HFF-Myc (cell line): ENCODE measurements around the gene BORCS6.

Experiments used
- DNase-seq: peaks from one replicate; pipeline ENCODE4 v3.0.0-alpha.2; 2011; ENCODE audit warnings: low read depth; ENCODE audit errors: extremely low read depth
- H3K4me3 ChIP-seq: replicated peaks from 2 replicates; pipeline ENCODE4 v1.5.1; 2011; ENCODE audit warnings: low read depth, mild to moderate bottlenecking, control low read depth, low read length
- TF ChIP-seq, protein P1 (sequence below): IDR thresholded peaks from 2 replicates; pipeline ENCODE4 v1.5.1; 2012; ENCODE audit warnings: mild to moderate bottlenecking, low read depth, low read length, control low read depth; ENCODE audit errors: missing control alignments

The BORCS6 gene

DNA sequence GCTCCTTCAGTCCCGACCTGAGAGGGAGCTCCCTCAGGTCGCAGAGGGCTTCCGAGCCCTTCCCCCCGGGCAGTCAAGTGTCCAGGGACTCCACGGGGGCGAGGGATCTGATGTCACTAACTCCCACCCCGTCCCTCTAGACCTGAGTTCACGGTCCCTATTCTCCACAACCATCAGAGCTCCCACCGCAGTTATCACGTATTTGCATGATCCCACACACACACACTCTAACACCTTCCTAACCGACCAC lies 34.1 kb downstream of the BORCS6 start:
- DNase-seq, result no peak
- peak overlapping the region; percentile 67 for H3K4me3 ChIP-seq
- TF ChIP-seq, protein P1, sequence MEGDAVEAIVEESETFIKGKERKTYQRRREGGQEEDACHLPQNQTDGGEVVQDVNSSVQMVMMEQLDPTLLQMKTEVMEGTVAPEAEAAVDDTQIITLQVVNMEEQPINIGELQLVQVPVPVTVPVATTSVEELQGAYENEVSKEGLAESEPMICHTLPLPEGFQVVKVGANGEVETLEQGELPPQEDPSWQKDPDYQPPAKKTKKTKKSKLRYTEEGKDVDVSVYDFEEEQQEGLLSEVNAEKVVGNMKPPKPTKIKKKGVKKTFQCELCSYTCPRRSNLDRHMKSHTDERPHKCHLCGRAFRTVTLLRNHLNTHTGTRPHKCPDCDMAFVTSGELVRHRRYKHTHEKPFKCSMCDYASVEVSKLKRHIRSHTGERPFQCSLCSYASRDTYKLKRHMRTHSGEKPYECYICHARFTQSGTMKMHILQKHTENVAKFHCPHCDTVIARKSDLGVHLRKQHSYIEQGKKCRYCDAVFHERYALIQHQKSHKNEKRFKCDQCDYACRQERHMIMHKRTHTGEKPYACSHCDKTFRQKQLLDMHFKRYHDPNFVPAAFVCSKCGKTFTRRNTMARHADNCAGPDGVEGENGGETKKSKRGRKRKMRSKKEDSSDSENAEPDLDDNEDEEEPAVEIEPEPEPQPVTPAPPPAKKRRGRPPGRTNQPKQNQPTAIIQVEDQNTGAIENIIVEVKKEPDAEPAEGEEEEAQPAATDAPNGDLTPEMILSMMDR, result no peak

DNA sequence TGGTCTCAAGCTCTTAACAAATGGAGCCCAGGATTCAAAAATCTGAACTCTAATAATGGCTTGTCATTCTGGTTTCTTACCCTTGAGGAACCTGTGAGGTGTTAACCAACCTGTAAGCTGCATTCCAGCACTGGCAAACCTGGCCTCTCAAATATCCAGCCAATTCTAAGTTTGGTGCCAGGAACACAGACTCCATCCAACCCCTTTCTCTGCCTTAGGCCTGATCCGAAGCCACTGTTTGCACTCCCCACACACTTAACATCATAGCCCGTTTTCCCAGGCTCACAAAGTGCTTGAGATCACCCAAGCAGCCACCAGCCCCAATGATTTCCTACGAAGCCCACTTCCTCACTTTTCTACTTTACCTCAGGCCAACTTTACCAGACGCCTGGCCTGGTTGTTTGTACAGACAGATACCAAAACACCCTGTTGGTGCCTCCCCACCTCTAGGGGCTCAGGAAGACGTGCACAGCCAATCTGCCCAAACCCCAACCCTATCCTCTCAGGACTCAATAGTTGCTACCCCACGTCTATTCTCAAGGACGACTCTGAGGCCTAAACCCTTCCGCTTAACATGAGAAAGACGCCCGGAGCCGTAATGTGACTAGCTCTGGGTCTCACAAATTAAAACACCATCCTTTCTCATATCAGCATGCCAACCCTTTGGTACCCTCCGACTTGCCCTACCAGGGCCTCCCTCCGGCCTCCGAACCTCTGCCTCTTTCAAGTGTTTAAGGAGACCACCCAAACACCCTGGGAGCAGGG lies 34.6 kb downstream of the BORCS6 start:
- peak overlapping the region; percentile 67 for H3K4me3 ChIP-seq
- TF ChIP-seq, protein P1, result no peak
- DNase-seq, result no peak

DNA sequence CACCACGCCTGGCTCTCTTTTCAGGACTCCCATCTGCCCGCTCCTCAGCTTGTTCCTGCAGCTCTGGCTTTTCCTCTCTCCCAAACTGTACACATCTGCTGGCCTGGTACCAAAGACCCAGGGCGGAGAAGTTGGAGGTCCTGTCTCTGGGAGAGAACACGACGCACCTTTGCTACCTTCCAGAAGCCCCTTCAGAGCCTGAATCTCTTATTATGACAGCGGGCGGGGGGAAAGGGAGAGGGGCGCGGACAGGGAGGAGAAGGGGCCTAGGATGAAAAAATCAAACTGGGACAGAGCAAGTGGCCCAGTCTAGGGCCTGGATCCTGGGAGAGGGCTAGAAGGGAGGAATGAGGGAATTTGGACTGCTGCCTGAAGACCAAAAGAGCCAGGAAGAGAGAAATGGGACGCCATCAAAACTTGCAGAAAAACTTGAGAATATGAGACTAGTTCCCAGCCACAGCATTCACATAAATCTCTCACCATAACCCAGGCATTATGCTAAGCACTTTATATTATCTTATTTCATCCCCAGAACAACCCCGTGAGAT lies 35.3 kb downstream of the BORCS6 start:
- DNase-seq, result no peak
- H3K4me3 ChIP-seq, result peak overlapping the region; percentile 23
- TF ChIP-seq, protein P1, result no peak

DNA sequence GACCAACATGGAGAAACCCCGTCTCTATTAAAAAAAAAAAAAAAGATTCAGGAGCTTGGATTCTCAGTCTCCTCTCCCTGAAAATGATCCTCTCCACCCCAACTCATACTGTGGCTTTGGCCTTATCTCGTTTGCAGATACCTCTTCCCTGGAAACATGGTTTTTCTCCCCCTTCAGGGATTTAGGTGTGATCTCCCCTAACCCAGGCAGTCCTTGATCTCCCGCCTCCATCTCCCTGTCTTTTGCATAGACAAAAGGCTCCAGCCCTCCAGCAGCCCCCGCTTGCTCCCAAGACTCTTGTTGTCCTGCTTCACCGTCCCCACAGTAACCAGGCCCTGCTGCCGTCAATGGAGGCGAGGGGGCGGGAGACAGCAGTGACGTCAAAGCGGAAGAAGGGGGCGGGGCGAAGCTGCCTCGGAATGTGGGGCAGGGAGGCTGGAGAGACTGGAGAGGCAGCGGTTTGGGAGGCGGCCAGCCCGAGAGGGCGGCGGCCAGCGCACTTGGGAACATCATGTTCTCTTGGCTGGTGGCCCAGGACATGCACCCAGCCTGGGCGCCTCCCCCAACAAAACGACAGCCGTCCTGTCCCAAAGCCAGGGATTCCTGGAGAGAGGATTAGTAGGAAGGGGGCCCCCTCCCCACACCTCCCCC lies 35.9 kb downstream of the BORCS6 start:
- DNase-seq, result peak; percentile 96

DNA sequence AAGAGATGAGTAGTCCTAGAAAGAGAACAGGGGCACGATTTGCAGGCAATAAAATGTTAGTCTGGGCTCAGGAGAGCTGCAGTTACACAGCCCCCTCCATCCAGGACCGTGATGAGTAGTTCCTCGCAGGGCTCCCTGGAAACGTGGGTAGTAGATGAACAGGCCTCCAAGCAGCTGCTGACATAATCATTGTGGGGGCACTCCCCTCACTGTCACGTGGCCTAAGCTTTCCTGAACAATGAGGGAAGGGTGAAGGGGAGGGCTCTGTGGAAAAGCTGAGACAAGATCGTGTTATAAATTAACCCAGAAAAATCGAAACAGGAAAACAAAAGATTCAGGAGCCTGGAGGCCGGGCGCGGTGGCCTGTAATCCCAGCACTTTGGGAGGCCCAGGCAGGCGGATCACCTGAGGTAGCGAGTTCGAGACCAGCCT lies 36.4 kb downstream of the BORCS6 start:
- TF ChIP-seq, protein P1, result no peak
- DNase-seq, result peak; percentile 72
- no peak overlapping the region for H3K4me3 ChIP-seq

More for the DNA sequence above, 35.9 kb downstream of the BORCS6 start:
- peak overlapping the region; percentile 23; the same call in 1 of the 2 replicates for H3K4me3 ChIP-seq
- TF ChIP-seq, protein P1, result no peak

DNA sequence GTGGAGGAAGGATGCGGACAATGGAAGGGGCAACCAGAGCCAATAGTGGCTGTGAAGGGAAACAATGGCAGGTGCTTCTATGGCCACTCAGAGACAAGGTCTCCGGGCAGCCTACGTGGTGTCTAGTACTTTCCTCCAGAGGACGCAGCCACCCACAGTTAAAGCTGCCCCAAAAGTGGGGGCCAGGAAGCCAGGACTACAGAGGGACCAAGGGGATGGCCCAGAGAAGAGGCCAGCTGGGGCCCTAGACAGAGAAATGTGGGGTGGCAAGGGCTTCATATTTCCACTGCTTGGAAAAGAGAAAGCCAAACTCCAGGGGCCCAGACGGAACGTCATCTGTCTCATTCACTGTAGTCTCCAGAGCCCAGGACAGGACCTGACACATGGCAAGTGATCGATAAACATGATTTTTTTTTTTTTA lies 36.9 kb downstream of the BORCS6 start:
- TF ChIP-seq, protein P1, result no peak
- H3K4me3 ChIP-seq, result peak overlapping the region; percentile 82

More for the DNA sequence above, 36.9 kb downstream of the BORCS6 start:
- no peak for DNase-seq
